Posterior vena cava (tissue), 2 donors: ENCODE data around the gene SNX25. TPM values are rescaled to one million over a fixed set of nuclear protein-coding genes. Genes with fewer than 3 reads are reported as not detected.
"Not testable (repeated sequence)": the region's sequence is repeated elsewhere in the genome, so short reads cannot be mapped to it uniquely, and the experiment has no call there.

ENCODE experiments used
- DNase-seq: peaks from one replicate; pipeline ENCODE4 v3.0.0-alpha.2; 2020; ENCODE audit warnings: low spot score
- intact Hi-C, 2 donors: fragments of 100-400 bp; cut with DNase I; formaldehyde crosslinking; loops; one replicate each; pipeline versions ENCODE4 v1.14.1 to v1.14.2; 2022 to 2023
- total RNA-seq, 2 donors: library from RNA; stranded (reverse); fragmentation: NEBNext Ultra II Directional; extraction: Animal tissue kit (Norgen Biotek cat#: 25700); gene quantifications; one replicate each; pipeline ENCODE4 v1.2.1, GENCODE V29; 2021
- donor health status: DM: yes; HTN: yes; CAD: no.
- donor health status: DM: yes; HTN: yes; CAD: no.

SNX25 gene
- total RNA-seq, 2 donors from 2014 or later, result 19.9 to 20.3 TPM

DNA sequence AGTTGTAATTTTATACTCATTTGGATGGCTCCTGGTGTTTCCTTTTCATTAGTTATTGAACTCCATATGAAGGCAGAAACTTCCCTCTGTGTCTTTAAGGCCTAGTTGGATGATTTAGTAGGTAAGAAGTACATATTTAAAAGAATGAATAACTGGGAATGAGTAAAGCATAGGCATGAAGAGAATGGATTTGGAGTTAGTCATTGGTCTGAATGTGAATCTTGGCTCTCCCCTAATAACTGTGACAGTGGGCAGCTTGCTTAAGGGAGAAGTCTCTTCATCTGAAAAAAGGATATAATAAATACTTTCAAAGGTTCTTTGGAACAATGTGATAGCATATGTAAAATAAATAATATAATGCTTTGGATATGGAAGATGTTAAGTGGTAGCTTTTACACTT lies 13.2 kb downstream of the SNX25 start:
- intact Hi-C loops, result no loop called here
- DNase-seq, result no peak

GRCh38 chr4:185224597-185224996 lies 15.2 kb downstream of the SNX25 start:
- intact Hi-C loops, result no loop called here

DNA sequence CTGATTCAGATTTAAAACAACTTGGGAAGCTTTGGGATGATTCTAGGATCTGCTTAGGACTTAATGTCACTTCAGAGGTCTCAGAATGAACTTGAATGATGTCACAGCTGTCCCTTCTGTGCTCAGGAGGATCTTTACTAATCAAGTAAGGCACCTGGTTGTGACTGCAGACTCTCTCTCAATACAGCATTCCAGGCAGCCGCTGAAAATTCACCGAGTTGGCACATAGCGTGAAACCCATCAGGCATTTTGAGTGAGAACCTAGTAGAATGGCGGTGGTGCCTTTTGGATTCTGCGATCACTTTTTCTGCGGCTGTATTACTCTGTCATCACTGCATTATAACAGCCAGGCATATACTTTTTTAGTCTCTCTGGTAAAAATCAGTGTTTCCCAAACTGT lies 16.5 kb downstream of the SNX25 start:
- DNase-seq, result no peak
- intact Hi-C loops, result no loop called here

More at GRCh38 chr4:185224597-185224996, 15.2 kb downstream of the SNX25 start:
- no peak for DNase-seq

DNA sequence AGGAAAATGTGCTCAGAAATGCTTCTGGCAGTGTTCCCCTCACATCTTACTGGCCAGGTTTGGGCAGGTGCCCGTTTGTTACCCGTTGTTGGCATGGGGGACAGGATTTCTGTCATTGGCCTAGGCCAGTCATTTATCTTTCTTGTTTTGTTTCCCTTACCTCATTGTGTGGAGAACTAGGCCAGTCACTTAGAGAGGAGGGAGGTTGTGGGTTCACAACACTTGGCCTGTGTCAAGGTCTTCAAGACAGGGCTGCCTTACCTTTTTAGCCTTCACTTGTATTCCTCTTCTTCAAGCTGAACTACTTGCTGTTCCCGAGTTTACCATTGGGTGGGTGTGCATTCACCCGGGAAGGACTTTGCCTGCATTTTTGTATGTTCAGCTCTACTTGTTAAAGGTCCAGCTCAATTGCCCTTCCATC lies 17.7 kb downstream of the SNX25 start:
- intact Hi-C loops, result no loop called here
- DNase-seq, result no peak

DNA sequence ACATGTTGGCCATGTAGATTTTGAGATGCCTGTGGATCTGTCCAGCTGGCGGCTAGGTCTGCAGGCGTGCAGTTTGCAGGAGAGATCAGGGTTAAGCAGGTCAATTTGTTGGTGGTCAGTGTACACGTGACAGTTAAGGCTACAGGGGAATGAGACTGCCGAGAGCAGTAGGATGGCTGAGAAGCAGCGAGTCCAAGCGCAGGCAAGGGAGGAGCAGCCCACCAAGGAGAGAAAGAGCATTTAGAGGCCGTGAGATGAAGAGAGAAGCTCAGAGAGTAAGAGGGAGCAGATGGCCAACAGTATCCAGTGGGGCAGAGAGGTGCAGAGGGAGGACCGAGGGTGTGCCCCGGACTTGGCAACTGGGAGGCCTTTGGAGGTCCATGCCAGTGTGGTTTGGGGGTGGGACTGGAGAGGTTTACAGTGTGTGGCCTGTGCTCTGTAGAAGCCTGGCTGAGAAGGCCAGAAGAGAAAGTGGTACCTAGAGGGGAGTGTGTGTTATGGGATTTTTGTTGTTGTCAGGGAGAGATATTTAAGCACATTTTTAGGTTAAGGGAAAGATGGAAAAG lies 18.4 kb downstream of the SNX25 start:
- DNase-seq, result no peak
- intact Hi-C loops, result no loop called here

- DNase-seq, result no peak
- intact Hi-C loops, result no loop called here
These were observed 19.8 kb downstream of the SNX25 start for GRCh38 chr4:185229021-185229818.

- intact Hi-C loops, result no loop called here
- DNase-seq, result no peak
These were observed 23.0 kb downstream of the SNX25 start for GRCh38 chr4:185232370-185232769.

DNA sequence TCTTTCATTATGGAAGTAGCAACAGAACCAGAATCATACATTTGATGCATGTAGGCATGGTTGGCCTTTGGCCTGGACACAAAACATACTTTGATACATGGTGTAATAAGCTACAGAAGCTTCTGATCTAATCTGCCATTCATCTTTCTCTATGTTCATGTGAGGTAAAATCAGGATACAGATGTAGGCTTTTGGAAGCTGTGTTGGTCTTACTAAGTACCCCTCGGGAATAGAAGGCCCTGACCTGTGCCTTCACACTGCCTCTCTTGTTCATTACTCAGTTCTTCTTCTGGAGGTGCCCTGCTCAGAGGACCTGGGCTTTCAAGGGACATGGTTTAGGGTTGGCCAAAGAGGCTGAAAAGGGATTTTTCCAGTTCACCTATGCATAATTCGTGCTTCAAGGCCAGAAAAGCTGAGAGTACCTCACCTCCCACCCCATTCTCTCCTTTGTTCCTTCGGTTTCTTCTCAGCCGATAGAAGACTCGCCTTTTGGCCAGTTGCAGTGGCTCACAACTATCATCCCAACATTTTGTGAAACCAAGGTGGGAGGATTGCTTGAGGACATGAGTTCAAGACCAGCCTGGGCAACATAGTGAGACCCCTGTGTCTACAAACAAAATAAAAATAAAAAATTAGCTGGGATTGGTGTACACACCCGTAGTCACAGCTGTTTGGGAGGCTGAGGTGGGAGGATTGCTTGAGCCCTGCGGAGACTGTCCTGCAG lies 25.9 kb downstream of the SNX25 start:
- DNase-seq, result no peak
- intact Hi-C loops, result no loop called here

DNA sequence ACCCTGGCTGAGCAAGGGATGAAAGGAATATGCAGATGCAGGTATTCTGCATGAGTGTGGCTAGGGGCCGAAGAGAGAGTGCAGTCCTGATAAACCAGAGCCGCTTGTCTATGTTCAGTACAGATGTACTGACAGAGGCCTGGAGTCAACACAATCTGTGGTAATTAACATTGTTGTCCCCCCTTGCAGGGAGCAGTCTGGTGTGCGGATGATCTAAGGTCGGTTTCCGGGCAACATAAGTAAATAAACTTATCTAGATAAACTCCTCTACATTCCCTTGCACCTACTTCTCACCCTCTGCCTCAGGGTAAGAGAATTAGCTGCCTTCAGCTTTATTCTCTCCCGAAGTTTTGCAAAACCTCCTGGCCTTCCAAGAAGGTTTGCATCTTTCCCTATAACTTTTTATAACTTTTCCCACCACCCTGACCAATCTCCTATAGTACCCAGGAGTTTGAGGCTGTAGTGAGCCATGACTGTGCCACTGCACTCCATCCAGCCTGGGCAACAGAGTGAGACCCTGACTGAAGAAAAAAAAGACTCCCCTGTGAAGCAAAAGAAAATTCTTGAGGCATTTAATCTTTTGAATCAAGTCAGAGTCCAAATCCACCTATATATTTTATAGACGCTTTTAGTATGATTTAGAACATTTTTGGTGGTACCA lies 26.6 kb downstream of the SNX25 start:
- intact Hi-C loops, result no loop called here
- no peak for DNase-seq

DNA sequence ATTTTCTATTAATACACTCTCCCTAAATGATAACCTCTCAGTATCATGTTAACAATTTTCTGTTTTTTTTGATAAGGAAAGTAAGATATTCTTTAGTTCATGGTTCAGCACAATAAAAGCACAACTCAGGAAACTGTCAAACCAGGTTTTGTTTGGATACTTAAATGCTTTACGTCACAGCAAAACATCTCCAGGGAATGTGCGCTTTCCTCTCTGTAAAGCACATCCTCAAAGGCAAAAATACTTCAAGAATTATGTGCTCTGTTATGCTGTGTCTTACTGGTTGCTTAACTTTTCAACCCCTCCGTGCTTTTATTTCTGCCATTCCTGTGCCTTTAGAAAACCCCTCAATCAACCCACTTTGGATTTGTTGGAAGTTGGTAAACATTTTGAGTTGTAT lies 27.8 kb downstream of the SNX25 start:
- no peak for DNase-seq
- intact Hi-C loops, result no loop called here

GRCh38 chr4:185238215-185238681 lies 28.9 kb downstream of the SNX25 start:
- intact Hi-C loops, result no loop called here

GRCh38 chr4:185238750-185239149 lies 29.4 kb downstream of the SNX25 start:
- no peak for DNase-seq
- intact Hi-C loops, result no loop called here

More at GRCh38 chr4:185238215-185238681, 28.9 kb downstream of the SNX25 start:
- DNase-seq, result no peak

DNA sequence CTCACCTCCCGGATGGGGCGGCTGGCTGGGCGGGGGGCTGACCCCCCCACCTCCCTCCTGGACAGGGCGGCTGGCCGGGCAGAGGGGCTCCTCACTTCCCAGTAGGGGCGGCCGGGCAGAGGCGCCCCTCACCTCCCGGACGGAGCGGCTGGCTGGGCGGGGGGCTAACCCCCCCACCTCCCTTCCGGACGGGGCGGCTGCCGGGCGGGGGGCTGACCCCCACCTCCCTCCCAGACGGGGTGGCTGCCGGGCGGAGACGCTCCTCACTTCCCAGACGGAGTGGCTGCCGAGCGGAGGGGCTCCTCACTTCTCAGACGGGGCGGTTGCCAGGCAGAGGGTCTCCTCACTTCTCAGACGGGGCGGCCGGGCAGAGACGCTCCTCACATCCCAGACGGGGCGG lies 31.1 kb downstream of the SNX25 start:
- intact Hi-C loops, DNase-seq: not testable (repeated sequence)

DNA sequence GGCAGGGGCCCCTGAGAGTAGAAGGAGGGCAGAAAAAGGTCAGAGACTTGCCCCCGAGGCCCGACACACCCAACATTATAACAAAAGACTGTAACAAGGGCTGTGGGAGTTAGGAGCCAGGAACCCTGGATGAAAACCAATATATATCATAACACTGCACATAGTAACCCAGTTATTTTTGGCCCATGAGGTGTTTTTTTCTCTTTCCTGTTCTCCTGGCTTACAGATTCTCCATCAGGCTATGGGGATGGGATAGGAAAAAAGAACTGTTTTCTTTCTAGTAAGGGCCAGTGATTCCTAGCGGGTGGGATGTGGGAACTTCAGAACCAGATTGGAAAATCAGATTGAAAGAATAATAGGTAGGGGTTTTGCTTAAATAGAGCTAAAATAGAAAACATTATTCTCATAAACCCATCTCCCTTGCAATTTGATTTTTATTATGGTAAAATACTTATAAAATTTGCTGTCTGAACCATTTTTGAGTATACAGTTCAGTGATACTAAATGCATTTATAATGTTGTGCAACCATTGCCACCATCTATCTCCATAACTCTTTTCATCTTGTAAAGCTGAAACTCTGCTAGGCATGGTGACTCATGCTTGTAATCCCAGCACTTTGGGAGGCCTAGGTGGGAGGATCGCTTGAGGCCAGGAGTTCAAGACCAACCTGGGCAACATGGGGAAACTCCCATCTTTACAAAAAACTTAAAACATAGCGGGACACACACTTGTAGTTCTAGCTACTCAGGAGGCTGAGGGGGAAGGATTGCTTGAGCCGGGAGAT lies 33.5 kb downstream of the SNX25 start:
- intact Hi-C loops, result no loop called here
- no peak for DNase-seq

GRCh38 chr4:185243879-185244278 lies 34.5 kb downstream of the SNX25 start:
- DNase-seq, result no peak
- intact Hi-C loops, result no loop called here

DNA sequence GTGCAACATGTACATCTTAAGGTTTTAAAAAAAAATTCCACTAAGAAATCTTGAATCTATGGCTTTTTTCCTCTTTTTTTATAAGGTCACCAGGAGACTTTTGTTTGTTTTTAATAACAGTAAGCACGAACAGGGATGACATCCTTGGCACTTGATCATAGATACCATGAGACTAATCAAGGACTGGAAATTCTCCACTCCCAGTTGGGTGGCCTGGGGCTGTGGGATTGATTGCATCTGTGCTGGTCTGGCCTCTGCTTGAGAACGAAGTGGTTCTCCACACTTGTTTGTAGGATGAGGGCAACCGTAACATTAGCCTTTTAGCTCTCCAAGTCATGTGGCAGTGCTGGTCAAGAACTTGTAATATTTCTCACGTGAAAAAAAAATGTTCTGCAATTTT lies 35.4 kb downstream of the SNX25 start:
- intact Hi-C loops, result no loop called here
- no peak for DNase-seq

- DNase-seq, result no peak
- intact Hi-C loops, result no loop called here
These were observed 37.1 kb downstream of the SNX25 start for GRCh38 chr4:185246453-185246852.

- intact Hi-C loops, result no loop called here
- no peak for DNase-seq
These were observed 37.8 kb downstream of the SNX25 start for GRCh38 chr4:185247151-185247550.

GRCh38 chr4:185248393-185249039 lies 39.1 kb downstream of the SNX25 start:
- no peak for DNase-seq
- intact Hi-C loops, result no loop called here
